ENCODE measurements around the gene MUC2. TPM values are rescaled to one million over a fixed set of nuclear protein-coding genes. Genes with fewer than 3 reads are reported as not detected.

Gene MUC2
- total and polyA plus RNA-seq, 2 experiments from 2014 or later, result not detected

- Histone ChIP-seq H3K27me3 (ENCODE audit: insufficient read depth) (no peaks in the 10 kb centered on the region), H3K27ac (ENCODE audit: low read depth) (no peak overlapping the region), H4K20me1 (replicated peaks; ENCODE audit: insufficient read depth) (no peaks in the 10 kb centered on the region), H3K4me2 (no peak overlapping the region), H3K79me2 (replicated peaks; ENCODE audit: insufficient read depth) (no peaks in the 10 kb centered on the region), H3F3A (replicated peaks; ENCODE audit: low read depth) (no peaks in the 10 kb centered on the region), H3K4me1 (ENCODE audit: insufficient read depth) (no peaks in the 10 kb centered on the region), H2AFZ (no peak overlapping the region), H3K4me3 (no peak overlapping the region), H3K36me3 (ENCODE audit: insufficient read depth) (no peaks in the 10 kb centered on the region), H3K9me2 (ENCODE audit: insufficient read depth) (no peaks in the 10 kb centered on the region)
- no peaks in the 10 kb centered on the region for H3K36me3 Mint-ChIP-seq (ENCODE audit: low read depth)
- H3K27me3 Mint-ChIP-seq (ENCODE audit: insufficient read depth, low read depth, poor library complexity), result peaks cover 2% of the 10 kb centered on the region
- H3K27ac Mint-ChIP-seq, result no peak overlapping the region
- H3K4me3 Mint-ChIP-seq, result no peak overlapping the region
- TF ChIP-seq ZNF114 (CRISPR knock-in tag; IDR thresholded peaks at IDR 0.05), result no peak
- TF ChIP-seq ZNF462 (CRISPR knock-in tag; IDR thresholded peaks at IDR 0.05), result no peak
- no peak for TF ChIP-seq CTCF (conservative IDR thresholded peaks at IDR 0.05; ENCODE audit: low read depth in 2 of 2)
- no peak for TF ChIP-seq CREB1 (CRISPR knock-in tag; IDR thresholded peaks at IDR 0.05; ENCODE audit: low read depth)
- H3K9me3 Mint-ChIP-seq, result no peaks in the 10 kb centered on the region; the same call in 2 of the 3 replicates
- DNase-seq (ENCODE audit: low spot score) (no peak), ATAC-seq (no peak; the same call in 2 of the 3 replicates)
- no peaks in the 10 kb centered on the region for H3K4me1 Mint-ChIP-seq
Measured at GRCh38 chr11:1077417-1078119, 2.9 kb downstream of the MUC2 start.
